Sigmoid colon (tissue), 7 donors: ENCODE data around the gene GABBR2. TPM values are rescaled to one million over a fixed set of nuclear protein-coding genes. Genes with fewer than 3 reads are reported as not detected.

Source experiments
- DNase-seq: peaks from one replicate; pipeline ENCODE4 v3.0.0-alpha.2; 2019
- H3K27ac ChIP-seq, 4 donors: fragments of 200-600 bp; sonication (generic); one replicate each; pipeline ENCODE4 v1.5.1; 2016 to 2019; ENCODE audit warnings: mild to moderate bottlenecking in 1 of 4
- H3K27me3 ChIP-seq, 3 donors: fragments of 200-600 bp; sonication (generic); one replicate each; pipeline ENCODE4 v1.5.1; 2019; ENCODE audit warnings: mild to moderate bottlenecking in 1 of 3
- H3K36me3 ChIP-seq, 4 donors: fragments of 200-600 bp; sonication (generic); one replicate each; pipeline ENCODE4 v1.5.1; 2016 to 2019
- H3K4me1 ChIP-seq, 4 donors: fragments of 200-600 bp; sonication (generic); one replicate each; pipeline ENCODE4 v1.5.1; 2017 to 2019
- H3K4me3 ChIP-seq, 4 donors: fragments of 200-600 bp; sonication (generic); one replicate each; pipeline ENCODE4 v1.5.1; 2017 to 2019; ENCODE audit warnings: mild to moderate bottlenecking in 2 of 4, moderate library complexity in 1 of 4
- H3K9me3 ChIP-seq, 4 donors: fragments of 200-600 bp in 3 of 4; sonication (generic) in 3 of 4; one replicate each; pipeline versions ENCODE4 v1.5.1 to v1.6.1; 2013 to 2019
- EP300 ChIP-seq, 4 donors: sonication (generic); formaldehyde crosslinking; IDR thresholded peaks; one replicate each; pipeline ENCODE4 v1.6.1; 2017; ENCODE audit warnings: antibody characterized with exemption in 4 of 4
- POLR2A ChIP-seq, 2 donors: fragments of 450-650 bp; IDR thresholded peaks; one replicate each; pipeline ENCODE4 v1.6.1; 2016; ENCODE audit warnings: antibody characterized with exemption in 2 of 2, mild to moderate bottlenecking in 2 of 2, moderate library complexity in 2 of 2
- POLR2AphosphoS5 ChIP-seq, 4 donors: sonication (generic); formaldehyde crosslinking; IDR thresholded peaks; one replicate each; pipeline ENCODE4 v1.6.1; 2017; ENCODE audit warnings: antibody characterized with exemption in 4 of 4
- WGBS, 2 donors: extraction: QIAGEN DNeasy Blood & Tissue Kit; methylation state at CpG; one replicate each; pipeline ENCODE4 v1.1.7; 2013; 5-methylcytosine and 5-hydroxymethylcytosine counted together
- intact Hi-C: fragments of 100-400 bp; cut with DNase I; formaldehyde crosslinking; loops from one replicate; pipeline ENCODE4 v1.15.1; 2023
- polyA plus RNA-seq, 3 donors: library from polyadenylated mRNA; stranded (reverse); fragments of 200-250 nt; gene quantifications; one replicate each; pipeline ENCODE4 v1.2.3, GENCODE V29; 2013
- total RNA-seq, 4 donors: library from RNA; depleted of rRNA; stranded (reverse); fragments of >200 nt; gene quantifications; one replicate each; pipeline ENCODE4 v1.1.0, GENCODE V29; 2016
- TF ChIP-seq, protein P1 (sequence below), 4 experiments: fragments of 450-650 bp in 3 of 4; fragments of 200-600 bp in 1 of 4; IDR thresholded peaks; one replicate each; pipeline ENCODE4 v1.5.1; 2016 to 2019; ENCODE audit warnings: antibody characterized with exemption in 4 of 4, mild to moderate bottlenecking in 3 of 4, moderate library complexity in 2 of 4
- donor health status: healthy with polysubstance abuse.
- donor health status: Bipolar disorder and iron deficiency.
- donor health status: healthy.

The GABBR2 gene
- total and polyA plus RNA-seq, 7 donors, result under 0.01 to 0.04 (median under 0.01) TPM; not detected in 4

DNA sequence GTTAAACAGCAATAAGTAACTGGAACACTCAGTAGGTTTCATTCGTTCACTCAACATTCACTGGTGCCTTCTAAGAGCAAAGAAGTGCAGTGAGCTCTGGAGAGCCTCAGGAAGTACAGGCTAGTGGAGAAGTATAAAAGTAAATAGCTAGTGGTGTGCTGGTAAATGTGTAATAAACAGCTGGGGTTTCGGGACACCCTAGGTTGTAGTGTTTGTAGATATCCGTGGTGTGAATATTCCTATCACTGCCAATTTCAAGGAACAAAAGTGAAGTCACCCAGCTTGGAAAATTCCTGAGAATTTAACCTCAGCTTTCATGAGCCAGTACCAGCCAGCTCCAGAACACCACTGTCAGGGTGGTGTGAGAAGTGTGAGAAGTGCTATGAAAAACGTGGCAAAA is 75.9 kb downstream of the GABBR2 start:
- Histone ChIP-seq H3K36me3 (no peaks in the 10 kb centered on the region), H3K9me3 (no peaks in the 10 kb centered on the region), H3K27ac (no peak overlapping the region), H3K4me1 (no peaks in the 10 kb centered on the region), H3K4me3 (no peak overlapping the region), H3K27me3 (no peaks in the 10 kb centered on the region)
- TF ChIP-seq POLR2A (IDR thresholded peaks at IDR 0.05) (no peak), EP300 (IDR thresholded peaks at IDR 0.05) (no peak), POLR2AphosphoS5 (IDR thresholded peaks at IDR 0.05) (no peak)
- TF ChIP-seq, protein P1, sequence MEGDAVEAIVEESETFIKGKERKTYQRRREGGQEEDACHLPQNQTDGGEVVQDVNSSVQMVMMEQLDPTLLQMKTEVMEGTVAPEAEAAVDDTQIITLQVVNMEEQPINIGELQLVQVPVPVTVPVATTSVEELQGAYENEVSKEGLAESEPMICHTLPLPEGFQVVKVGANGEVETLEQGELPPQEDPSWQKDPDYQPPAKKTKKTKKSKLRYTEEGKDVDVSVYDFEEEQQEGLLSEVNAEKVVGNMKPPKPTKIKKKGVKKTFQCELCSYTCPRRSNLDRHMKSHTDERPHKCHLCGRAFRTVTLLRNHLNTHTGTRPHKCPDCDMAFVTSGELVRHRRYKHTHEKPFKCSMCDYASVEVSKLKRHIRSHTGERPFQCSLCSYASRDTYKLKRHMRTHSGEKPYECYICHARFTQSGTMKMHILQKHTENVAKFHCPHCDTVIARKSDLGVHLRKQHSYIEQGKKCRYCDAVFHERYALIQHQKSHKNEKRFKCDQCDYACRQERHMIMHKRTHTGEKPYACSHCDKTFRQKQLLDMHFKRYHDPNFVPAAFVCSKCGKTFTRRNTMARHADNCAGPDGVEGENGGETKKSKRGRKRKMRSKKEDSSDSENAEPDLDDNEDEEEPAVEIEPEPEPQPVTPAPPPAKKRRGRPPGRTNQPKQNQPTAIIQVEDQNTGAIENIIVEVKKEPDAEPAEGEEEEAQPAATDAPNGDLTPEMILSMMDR (IDR thresholded peaks at IDR 0.05), result no peak
- DNase-seq, result no peak
- intact Hi-C loops, result no loop called here
- WGBS, 2 donors, result 66 to 77% methylated on average over 4 of the region's 4 CpGs

DNA sequence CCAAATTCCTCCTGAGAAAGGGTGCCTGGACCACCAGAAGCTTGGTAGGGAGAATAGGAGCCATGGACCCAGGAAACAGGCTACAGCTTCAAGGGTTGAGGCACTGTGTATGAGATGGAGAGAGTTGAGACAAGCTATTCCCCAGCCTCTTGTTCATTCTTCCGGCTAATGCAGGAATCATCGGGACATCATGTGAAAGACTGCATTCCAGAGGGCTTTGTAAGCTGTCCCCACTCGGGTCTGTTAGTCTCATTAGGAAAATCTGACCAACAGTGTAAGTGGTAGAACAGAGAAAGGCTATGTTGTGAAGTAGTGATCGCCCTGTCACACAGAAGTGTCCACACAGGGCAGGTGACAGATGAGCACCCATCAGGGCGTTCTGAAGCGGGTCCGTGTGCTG is 81.4 kb downstream of the GABBR2 start:
- no peaks in the 10 kb centered on the region for H3K4me1 ChIP-seq
- no peak overlapping the region for H3K4me3 ChIP-seq
- intact Hi-C loops, result no loop called here
- no peaks in the 10 kb centered on the region for H3K9me3 ChIP-seq
- H3K36me3 ChIP-seq, result no peaks in the 10 kb centered on the region
- no peak for DNase-seq
- no peak for TF ChIP-seq POLR2A (IDR thresholded peaks at IDR 0.05)
- no peak for TF ChIP-seq EP300 (IDR thresholded peaks at IDR 0.05)
- TF ChIP-seq POLR2AphosphoS5 (IDR thresholded peaks at IDR 0.05), result no peak
- TF ChIP-seq, protein P1 (IDR thresholded peaks at IDR 0.05), result no peak
- H3K27me3 ChIP-seq, result peaks cover 0 to 5% (median 0%) of the 10 kb centered on the region in 3 donors
- WGBS, 2 donors, result 83 to 86% methylated on average over 7 of the region's 7 CpGs
- no peak overlapping the region for H3K27ac ChIP-seq

DNA sequence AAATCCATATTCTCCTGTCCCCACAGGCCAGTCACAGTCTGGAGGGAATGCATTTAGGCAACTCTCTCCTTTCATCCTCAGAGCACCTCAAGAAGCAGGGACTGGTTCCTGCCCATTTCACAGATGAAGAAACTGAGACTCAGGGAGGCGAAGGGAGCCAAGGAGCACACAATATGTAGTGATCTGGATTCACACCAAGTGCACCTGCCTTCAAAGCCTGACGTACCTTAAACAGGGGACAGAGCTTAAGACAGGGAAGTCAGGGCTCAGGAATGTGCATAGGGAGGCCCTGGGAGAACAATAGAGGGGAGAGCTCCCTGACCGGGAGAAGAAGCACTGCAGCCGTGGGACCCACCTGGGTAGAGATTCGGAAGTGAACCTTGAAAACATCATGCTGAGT is 83.0 kb downstream of the GABBR2 start:
- no peaks in the 10 kb centered on the region for H3K36me3 ChIP-seq
- no peak overlapping the region for H3K27ac ChIP-seq
- DNase-seq, result no peak
- 55 to 64% methylated on average over 5 of the region's 5 CpGs for WGBS, 2 donors
- H3K9me3 ChIP-seq, result no peaks in the 10 kb centered on the region
- peaks cover 0 to 5% (median 0%) of the 10 kb centered on the region in 3 donors for H3K27me3 ChIP-seq
- no peak for TF ChIP-seq EP300 (IDR thresholded peaks at IDR 0.05)
- TF ChIP-seq POLR2A (IDR thresholded peaks at IDR 0.05), result no peak
- TF ChIP-seq POLR2AphosphoS5 (IDR thresholded peaks at IDR 0.05), result no peak
- TF ChIP-seq, protein P1 (IDR thresholded peaks at IDR 0.05), result no peak
- intact Hi-C loops, result no loop called here
- H3K4me1 ChIP-seq, result no peaks in the 10 kb centered on the region
- H3K4me3 ChIP-seq, result no peak overlapping the region

DNA sequence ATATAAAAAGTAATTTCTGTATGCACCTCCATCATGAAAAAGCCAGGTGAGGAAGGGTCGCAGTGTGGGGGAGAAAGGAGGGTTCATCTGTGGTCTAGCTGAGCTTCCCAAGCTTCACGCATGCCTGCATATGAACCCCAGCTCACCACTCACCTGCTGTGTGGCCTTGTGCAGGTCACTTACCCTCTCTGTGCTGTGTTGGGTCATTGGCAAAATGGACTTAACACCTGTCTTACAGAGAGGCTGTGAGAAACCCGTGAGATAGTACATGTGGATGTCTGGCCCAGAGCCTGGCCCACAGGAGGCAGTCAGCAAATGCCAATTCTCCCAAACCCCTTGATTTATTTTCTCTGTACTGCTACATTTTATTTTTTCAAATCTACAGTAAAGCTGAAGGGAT is 88.9 kb downstream of the GABBR2 start:
- no peaks in the 10 kb centered on the region for H3K4me1 ChIP-seq
- H3K27me3 ChIP-seq, result peaks cover 0 to 3% (median 0%) of the 10 kb centered on the region in 3 donors
- H3K9me3 ChIP-seq, result no peaks in the 10 kb centered on the region
- TF ChIP-seq POLR2AphosphoS5 (IDR thresholded peaks at IDR 0.05) (no peak), POLR2A (IDR thresholded peaks at IDR 0.05) (no peak), EP300 (IDR thresholded peaks at IDR 0.05) (no peak)
- TF ChIP-seq, protein P1 (IDR thresholded peaks at IDR 0.05), result no peak
- H3K27ac ChIP-seq, result no peak overlapping the region
- H3K4me3 ChIP-seq, result no peak overlapping the region
- intact Hi-C loops, result no loop called here
- no peaks in the 10 kb centered on the region for H3K36me3 ChIP-seq
- DNase-seq, result peak; percentile 21
- 66 to 77% methylated on average over 3 of the region's 3 CpGs for WGBS, 2 donors

DNA sequence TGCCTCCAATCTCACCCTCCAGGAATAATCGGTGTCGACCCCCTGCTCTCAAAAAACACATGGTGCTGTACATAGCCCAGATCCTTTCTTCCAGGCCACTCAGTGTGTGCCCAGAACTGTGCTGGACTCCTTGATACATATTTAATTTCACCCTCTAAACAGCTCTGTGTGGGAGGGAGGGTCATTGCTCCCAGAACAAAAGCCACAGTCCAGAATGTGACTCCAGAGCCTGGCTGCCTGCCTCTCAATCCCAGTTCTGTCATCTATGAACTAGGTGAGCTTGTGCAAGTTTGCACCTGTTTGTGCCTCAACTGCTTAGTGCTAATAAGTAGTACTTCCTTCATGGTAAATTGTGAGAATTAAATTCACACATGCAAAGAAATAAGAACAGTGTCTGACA is 93.1 kb downstream of the GABBR2 start:
- 67 to 80% methylated on average over 2 of the region's 2 CpGs for WGBS, 2 donors
- H3K27ac ChIP-seq, result no peak overlapping the region
- no peaks in the 10 kb centered on the region for H3K27me3 ChIP-seq
- DNase-seq, result no peak
- intact Hi-C loops, result no loop called here
- TF ChIP-seq, protein P1 (IDR thresholded peaks at IDR 0.05), result no peak
- no peak for TF ChIP-seq POLR2AphosphoS5 (IDR thresholded peaks at IDR 0.05)
- TF ChIP-seq POLR2A (IDR thresholded peaks at IDR 0.05), result no peak
- no peak for TF ChIP-seq EP300 (IDR thresholded peaks at IDR 0.05)
- H3K4me1 ChIP-seq, result no peaks in the 10 kb centered on the region
- H3K36me3 ChIP-seq, result no peaks in the 10 kb centered on the region
- H3K4me3 ChIP-seq, result no peak overlapping the region
- H3K9me3 ChIP-seq, result no peaks in the 10 kb centered on the region
